Activated naive CD4-positive, alpha-beta T cell treated with anti-CD3 and anti-CD28 coated beads, Interleukin-2, amount 50 U/mL, for 24 hours (primary cell): ENCODE results near the gene RFC4.
"Not testable (repeated sequence)": the region's sequence is repeated elsewhere in the genome, so short reads cannot be mapped to it uniquely, and the experiment has no call there.

ENCODE experiments used
- H3K27ac Mint-ChIP-seq: one replicate; pipeline ENCODE4 v1.8.0; 2021; ENCODE audit warnings: mild to moderate bottlenecking, mixed read lengths
- H3K27me3 Mint-ChIP-seq: one replicate; pipeline ENCODE4 v1.8.0; 2021; ENCODE audit warnings: mixed read lengths
- H3K36me3 Mint-ChIP-seq: one replicate; pipeline ENCODE4 v1.8.0; 2021; ENCODE audit warnings: mixed read lengths
- H3K4me1 Mint-ChIP-seq: one replicate; pipeline ENCODE4 v1.8.0; 2021; ENCODE audit warnings: mixed read lengths
- H3K4me3 Mint-ChIP-seq: one replicate; pipeline ENCODE4 v1.8.0; 2021; ENCODE audit warnings: mild to moderate bottlenecking, mixed read lengths
- H3K9me3 Mint-ChIP-seq: one replicate; pipeline ENCODE4 v1.8.0; 2021; ENCODE audit warnings: mixed read lengths

RFC4 gene

GRCh38 chr3:186831798-186832197, 25.5 kb upstream of the RFC4 start:
- no peaks in the 10 kb centered on the region for H3K9me3 Mint-ChIP-seq
- H3K4me1 Mint-ChIP-seq, result peaks cover 5% of the 10 kb centered on the region
- H3K36me3 Mint-ChIP-seq, result no peaks in the 10 kb centered on the region
- no peak overlapping the region for H3K4me3 Mint-ChIP-seq
- peaks cover 20% of the 10 kb centered on the region for H3K27me3 Mint-ChIP-seq
- no peak overlapping the region for H3K27ac Mint-ChIP-seq

GRCh38 chr3:186828340-186828739, 22.1 kb upstream of the RFC4 start:
- Mint-ChIP-seq H3K4me3 (no peak overlapping the region), H3K36me3 (no peaks in the 10 kb centered on the region), H3K27ac (no peak overlapping the region), H3K4me1 (peaks cover 22% of the 10 kb centered on the region), H3K27me3 (peaks cover 29% of the 10 kb centered on the region), H3K9me3 (no peaks in the 10 kb centered on the region)

- Mint-ChIP-seq H3K9me3 (no peaks in the 10 kb centered on the region), H3K27me3 (peaks cover 29% of the 10 kb centered on the region), H3K27ac (no peak overlapping the region)
Observed at GRCh38 chr3:186826976-186827857, 20.9 kb upstream of the RFC4 start.

GRCh38 chr3:186826410-186826975, 20.2 kb upstream of the RFC4 start:
- H3K4me3 Mint-ChIP-seq, result peak overlapping the region; percentile 82
- peak overlapping the region; percentile 14 for H3K27ac Mint-ChIP-seq
- H3K36me3 Mint-ChIP-seq, result no peaks in the 10 kb centered on the region
- peaks cover 25% of the 10 kb centered on the region for H3K27me3 Mint-ChIP-seq
- peaks cover 22% of the 10 kb centered on the region for H3K4me1 Mint-ChIP-seq
- H3K9me3 Mint-ChIP-seq, result no peaks in the 10 kb centered on the region

More at GRCh38 chr3:186826976-186827857, 20.9 kb upstream of the RFC4 start:
- peaks cover 22% of the 10 kb centered on the region for H3K4me1 Mint-ChIP-seq
- H3K36me3 Mint-ChIP-seq, result no peaks in the 10 kb centered on the region
- H3K4me3 Mint-ChIP-seq, result peak overlapping the region; percentile 82

- peaks cover 25% of the 10 kb centered on the region for H3K27me3 Mint-ChIP-seq
Observed at GRCh38 chr3:186825872-186826409, 19.7 kb upstream of the RFC4 start.

GRCh38 chr3:186825294-186825821, 19.1 kb upstream of the RFC4 start:
- Mint-ChIP-seq H3K36me3 (no peaks in the 10 kb centered on the region), H3K9me3 (no peaks in the 10 kb centered on the region), H3K4me3 (peak overlapping the region; percentile 82), H3K4me1 (peaks cover 22% of the 10 kb centered on the region), H3K27ac (no peak overlapping the region), H3K27me3 (peaks cover 22% of the 10 kb centered on the region)

More at GRCh38 chr3:186825872-186826409, 19.7 kb upstream of the RFC4 start:
- Mint-ChIP-seq H3K4me1 (peaks cover 22% of the 10 kb centered on the region), H3K27ac (no peak overlapping the region), H3K4me3 (peak overlapping the region; percentile 82), H3K36me3 (no peaks in the 10 kb centered on the region), H3K9me3 (no peaks in the 10 kb centered on the region)

GRCh38 chr3:186824430-186825139, 18.3 kb upstream of the RFC4 start:
- peaks cover 22% of the 10 kb centered on the region for H3K4me1 Mint-ChIP-seq
- H3K36me3 Mint-ChIP-seq, result no peaks in the 10 kb centered on the region
- no peaks in the 10 kb centered on the region for H3K9me3 Mint-ChIP-seq
- H3K4me3 Mint-ChIP-seq, result no peak overlapping the region
- H3K27me3 Mint-ChIP-seq, result peaks cover 17% of the 10 kb centered on the region
- H3K27ac Mint-ChIP-seq, result no peak overlapping the region

GRCh38 chr3:186823386-186823785, 17.1 kb upstream of the RFC4 start:
- Mint-ChIP-seq H3K4me3 (no peak overlapping the region), H3K27me3 (peaks cover 12% of the 10 kb centered on the region), H3K4me1 (peaks cover 21% of the 10 kb centered on the region), H3K27ac (no peak overlapping the region), H3K36me3 (no peaks in the 10 kb centered on the region), H3K9me3 (no peaks in the 10 kb centered on the region)

GRCh38 chr3:186822388-186822759, 16.1 kb upstream of the RFC4 start:
- not testable (repeated sequence) for H3K4me3 Mint-ChIP-seq, H3K36me3 Mint-ChIP-seq, H3K9me3 Mint-ChIP-seq, H3K27me3 Mint-ChIP-seq, H3K27ac Mint-ChIP-seq
- peaks cover 17% of the 10 kb centered on the region for H3K4me1 Mint-ChIP-seq

GRCh38 chr3:186821429-186822387, 15.4 kb upstream of the RFC4 start:
- peaks cover 17% of the 10 kb centered on the region for H3K4me1 Mint-ChIP-seq
- no peaks in the 10 kb centered on the region for H3K36me3 Mint-ChIP-seq
- H3K4me3 Mint-ChIP-seq, result no peak overlapping the region
- H3K27me3 Mint-ChIP-seq, result peaks cover 9% of the 10 kb centered on the region
- H3K9me3 Mint-ChIP-seq, result no peaks in the 10 kb centered on the region
- H3K27ac Mint-ChIP-seq, result no peak overlapping the region

GRCh38 chr3:186818956-186819355, 12.7 kb upstream of the RFC4 start:
- H3K4me1 Mint-ChIP-seq, result no peaks in the 10 kb centered on the region
- H3K36me3 Mint-ChIP-seq, result no peaks in the 10 kb centered on the region
- H3K27ac Mint-ChIP-seq, result no peak overlapping the region
- no peak overlapping the region for H3K4me3 Mint-ChIP-seq
- H3K9me3 Mint-ChIP-seq, result no peaks in the 10 kb centered on the region
- peaks cover under 1% of the 10 kb centered on the region for H3K27me3 Mint-ChIP-seq

- Mint-ChIP-seq H3K4me1 (no peaks in the 10 kb centered on the region), H3K36me3 (no peaks in the 10 kb centered on the region), H3K9me3 (no peaks in the 10 kb centered on the region), H3K27me3 (no peaks in the 10 kb centered on the region), H3K4me3 (no peak overlapping the region), H3K27ac (no peak overlapping the region)
Observed at GRCh38 chr3:186818516-186818915, 12.2 kb upstream of the RFC4 start.

GRCh38 chr3:186815435-186815834, 9.2 kb upstream of the RFC4 start:
- no peak overlapping the region for H3K27ac Mint-ChIP-seq
- H3K4me1 Mint-ChIP-seq, result no peaks in the 10 kb centered on the region
- no peaks in the 10 kb centered on the region for H3K9me3 Mint-ChIP-seq
- H3K4me3 Mint-ChIP-seq, result no peak overlapping the region
- peaks cover 2% of the 10 kb centered on the region for H3K27me3 Mint-ChIP-seq
- no peaks in the 10 kb centered on the region for H3K36me3 Mint-ChIP-seq

GRCh38 chr3:186814100-186814499, 7.8 kb upstream of the RFC4 start:
- Mint-ChIP-seq H3K36me3 (no peaks in the 10 kb centered on the region), H3K27ac (no peak overlapping the region), H3K4me3 (no peak overlapping the region), H3K9me3 (no peaks in the 10 kb centered on the region), H3K27me3 (peaks cover 2% of the 10 kb centered on the region), H3K4me1 (no peaks in the 10 kb centered on the region)

GRCh38 chr3:186811313-186811712, 5.0 kb upstream of the RFC4 start:
- H3K27me3 Mint-ChIP-seq, H3K27ac Mint-ChIP-seq, H3K4me3 Mint-ChIP-seq, H3K36me3 Mint-ChIP-seq, H3K9me3 Mint-ChIP-seq: not testable (repeated sequence)
- H3K4me1 Mint-ChIP-seq, result peaks cover 11% of the 10 kb centered on the region
